Astrocyte (in vitro differentiated cells and primary cell): Measurements from ENCODE around the gene BMP10. TPM values are rescaled to one million over a fixed set of nuclear protein-coding genes. Genes with fewer than 3 reads are reported as not detected.

ENCODE experiments used
- DNase-seq: peaks from one replicate; pipeline ENCODE4 v3.0.0-alpha.2; 2010; ENCODE audit warnings: low read depth
- FAIRE-seq: peaks from 2 replicates; lab custom pipeline; 2011; peaks lifted over from hg19 to GRCh38; lab: Jason Lieb, UNC
- H2AFZ ChIP-seq: 2 replicates; pipeline ENCODE4 v1.6.0; 2012; ENCODE audit warnings: low read depth, low read length, inconsistent platforms
- H3K27ac ChIP-seq: 2 replicates; pipeline ENCODE4 v1.5.1; 2011; ENCODE audit warnings: low read depth, low read length, inconsistent platforms
- H3K27me3 ChIP-seq: 2 replicates; pipeline ENCODE4 v1.6.0; 2011; ENCODE audit warnings: low read length, inconsistent platforms; ENCODE audit not compliant: insufficient read depth
- H3K36me3 ChIP-seq: 2 replicates; pipeline ENCODE4 v1.5.1; 2011; ENCODE audit warnings: low read length, inconsistent platforms; ENCODE audit not compliant: insufficient read depth
- H3K4me1 ChIP-seq: 2 replicates; pipeline ENCODE4 v1.5.1; 2011; ENCODE audit warnings: low read length, inconsistent platforms; ENCODE audit not compliant: insufficient read depth
- H3K4me2 ChIP-seq: 2 replicates; pipeline ENCODE4 v1.6.0; 2012; ENCODE audit warnings: low read length, inconsistent platforms
- H3K4me3 ChIP-seq: 2 replicates; pipeline ENCODE4 v1.5.1; 2011; ENCODE audit warnings: low read depth, mild to moderate bottlenecking, low read length, inconsistent platforms; ENCODE audit not compliant: insufficient read depth
- H3K79me2 ChIP-seq: 2 replicates; pipeline ENCODE4 v1.6.0; 2012; ENCODE audit warnings: mild to moderate bottlenecking, low read length, inconsistent platforms; ENCODE audit not compliant: insufficient read depth
- H3K9ac ChIP-seq: 2 replicates; pipeline ENCODE4 v1.6.0; 2012; ENCODE audit warnings: mild to moderate bottlenecking, low read length, inconsistent platforms
- H3K9me3 ChIP-seq: 2 replicates; pipeline ENCODE4 v1.5.1; 2012; ENCODE audit warnings: low read depth, mild to moderate bottlenecking, low read length, inconsistent platforms; ENCODE audit not compliant: insufficient read depth
- H4K20me1 ChIP-seq: 2 replicates; pipeline ENCODE4 v1.6.0; 2012; ENCODE audit warnings: low read length, inconsistent platforms; ENCODE audit not compliant: insufficient read depth
- H3K27ac Mint-ChIP-seq: one replicate; pipeline ENCODE4 v1.8.0; 2021; ENCODE audit warnings: mild to moderate bottlenecking, mixed read lengths; ENCODE audit not compliant: unreplicated experiment
- H3K27me3 Mint-ChIP-seq: one replicate; pipeline ENCODE4 v1.8.0; 2021; ENCODE audit warnings: low read depth, mixed read lengths; ENCODE audit not compliant: unreplicated experiment
- H3K36me3 Mint-ChIP-seq: one replicate; pipeline ENCODE4 v1.8.0; 2021; ENCODE audit warnings: low read depth, mixed read lengths; ENCODE audit not compliant: unreplicated experiment
- H3K4me1 Mint-ChIP-seq: one replicate; pipeline ENCODE4 v1.8.0; 2021; ENCODE audit warnings: low read depth, mixed read lengths; ENCODE audit not compliant: unreplicated experiment
- H3K4me3 Mint-ChIP-seq: one replicate; pipeline ENCODE4 v1.8.0; 2021; ENCODE audit warnings: mild to moderate bottlenecking, moderate library complexity, mixed read lengths; ENCODE audit not compliant: unreplicated experiment
- H3K9me3 Mint-ChIP-seq: one replicate; pipeline ENCODE4 v1.8.0; 2021; ENCODE audit warnings: mild to moderate bottlenecking, mixed read lengths; ENCODE audit not compliant: unreplicated experiment
- EZH2 ChIP-seq: IDR thresholded peaks from 2 replicates; pipeline ENCODE4 v1.6.1; 2012; ENCODE audit warnings: mild to moderate bottlenecking, low read length, inconsistent platforms; ENCODE audit not compliant: insufficient read depth
- total RNA-seq: library from RNA; stranded (reverse); gene quantifications from 2 replicates; pipeline ENCODE4 v1.2.1, GENCODE V29; 2021
- TF ChIP-seq, protein P1 (sequence below): IDR thresholded peaks from 2 replicates; pipeline ENCODE4 v1.5.1; 2011; ENCODE audit warnings: low read depth, mild to moderate bottlenecking, inconsistent platforms, low read length, moderate library complexity; ENCODE audit not compliant: insufficient read depth

BMP10 gene
- total RNA-seq, 1 donor from 2014 or later: not detected

DNA sequence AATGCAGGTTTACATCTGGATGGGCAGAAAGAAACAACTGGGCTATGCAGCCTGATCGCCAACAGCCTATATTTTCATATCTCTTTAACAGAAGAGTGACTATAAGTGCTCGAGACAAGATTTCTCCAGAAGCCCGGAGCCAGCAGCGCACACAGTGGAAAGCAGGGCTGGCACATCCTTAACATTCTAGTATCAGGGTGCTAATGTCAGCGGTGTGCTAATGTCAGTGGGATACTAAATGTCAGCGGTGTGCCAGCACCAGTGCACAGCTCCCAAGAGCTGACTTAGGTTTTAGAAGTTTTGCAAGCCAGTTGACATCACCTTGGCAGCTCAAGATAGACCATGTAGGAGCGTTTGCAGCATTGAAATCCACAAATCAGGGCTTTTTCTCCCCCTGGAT is 8.3 kb downstream of the BMP10 start:
- H2AFZ ChIP-seq: no peak overlapping the region
- TF ChIP-seq, protein P1, sequence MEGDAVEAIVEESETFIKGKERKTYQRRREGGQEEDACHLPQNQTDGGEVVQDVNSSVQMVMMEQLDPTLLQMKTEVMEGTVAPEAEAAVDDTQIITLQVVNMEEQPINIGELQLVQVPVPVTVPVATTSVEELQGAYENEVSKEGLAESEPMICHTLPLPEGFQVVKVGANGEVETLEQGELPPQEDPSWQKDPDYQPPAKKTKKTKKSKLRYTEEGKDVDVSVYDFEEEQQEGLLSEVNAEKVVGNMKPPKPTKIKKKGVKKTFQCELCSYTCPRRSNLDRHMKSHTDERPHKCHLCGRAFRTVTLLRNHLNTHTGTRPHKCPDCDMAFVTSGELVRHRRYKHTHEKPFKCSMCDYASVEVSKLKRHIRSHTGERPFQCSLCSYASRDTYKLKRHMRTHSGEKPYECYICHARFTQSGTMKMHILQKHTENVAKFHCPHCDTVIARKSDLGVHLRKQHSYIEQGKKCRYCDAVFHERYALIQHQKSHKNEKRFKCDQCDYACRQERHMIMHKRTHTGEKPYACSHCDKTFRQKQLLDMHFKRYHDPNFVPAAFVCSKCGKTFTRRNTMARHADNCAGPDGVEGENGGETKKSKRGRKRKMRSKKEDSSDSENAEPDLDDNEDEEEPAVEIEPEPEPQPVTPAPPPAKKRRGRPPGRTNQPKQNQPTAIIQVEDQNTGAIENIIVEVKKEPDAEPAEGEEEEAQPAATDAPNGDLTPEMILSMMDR: no peak
- TF ChIP-seq EZH2: no peak
- H4K20me1 ChIP-seq: no peaks in the 10 kb centered on the region
- DNase-seq (no peak), FAIRE-seq (no peak)
- H3K4me1 Mint-ChIP-seq: no peaks in the 10 kb centered on the region
- H3K4me3 ChIP-seq: no peak overlapping the region
- peaks cover 16% of the 10 kb centered on the region for H3K27me3 Mint-ChIP-seq
- H3K4me1 ChIP-seq: no peaks in the 10 kb centered on the region
- H3K9ac ChIP-seq: no peak overlapping the region
- H3K27ac Mint-ChIP-seq: no peak overlapping the region
- no peaks in the 10 kb centered on the region for H3K9me3 Mint-ChIP-seq
- H3K36me3 ChIP-seq: no peaks in the 10 kb centered on the region
- H3K36me3 Mint-ChIP-seq: no peaks in the 10 kb centered on the region
- no peaks in the 10 kb centered on the region for H3K79me2 ChIP-seq
- H3K4me3 Mint-ChIP-seq: no peak overlapping the region
- H3K4me2 ChIP-seq: no peak overlapping the region
- no peak overlapping the region for H3K27ac ChIP-seq
- no peaks in the 10 kb centered on the region for H3K9me3 ChIP-seq
- H3K27me3 ChIP-seq: peaks cover 26% of the 10 kb centered on the region

DNA sequence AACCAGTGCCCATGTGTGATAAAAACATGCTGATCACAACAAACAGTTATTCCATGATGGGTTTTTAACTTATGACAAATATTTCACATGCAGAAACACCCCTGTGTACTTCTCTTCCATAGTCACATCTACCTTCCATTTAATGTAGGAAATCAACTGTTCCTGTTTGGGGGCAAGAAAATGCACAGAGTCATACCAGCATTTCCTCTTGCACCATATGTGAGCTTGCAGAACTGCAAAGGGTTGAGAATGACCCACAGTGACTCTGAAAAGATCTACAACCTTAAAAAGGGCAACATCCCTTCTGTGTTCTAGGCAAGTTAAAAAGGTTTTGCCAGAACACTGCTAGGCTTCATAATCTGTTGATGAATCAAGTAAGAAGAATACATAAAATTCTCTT is 9.9 kb downstream of the BMP10 start:
- Mint-ChIP-seq H3K27ac (no peak overlapping the region), H3K36me3 (no peaks in the 10 kb centered on the region), H3K9me3 (no peaks in the 10 kb centered on the region), H3K27me3 (peaks cover 18% of the 10 kb centered on the region), H3K4me1 (no peaks in the 10 kb centered on the region), H3K4me3 (no peak overlapping the region)
- no peak overlapping the region for H3K4me3 ChIP-seq
- H3K9me3 ChIP-seq: no peaks in the 10 kb centered on the region
- no peaks in the 10 kb centered on the region for H3K79me2 ChIP-seq
- H3K9ac ChIP-seq: no peak overlapping the region
- DNase-seq: no peak
- no peaks in the 10 kb centered on the region for H3K36me3 ChIP-seq
- H2AFZ ChIP-seq: no peak overlapping the region
- FAIRE-seq: no peak
- no peaks in the 10 kb centered on the region for H3K4me1 ChIP-seq
- no peak overlapping the region for H3K4me2 ChIP-seq
- peaks cover 35% of the 10 kb centered on the region for H3K27me3 ChIP-seq
- TF ChIP-seq, protein P1: no peak
- no peak overlapping the region for H3K27ac ChIP-seq
- no peaks in the 10 kb centered on the region for H4K20me1 ChIP-seq

GRCh38 chr2:68860111-68860510 is 11.1 kb downstream of the BMP10 start:
- H3K4me3 Mint-ChIP-seq: no peak overlapping the region
- H3K36me3 ChIP-seq: no peaks in the 10 kb centered on the region
- H3K27ac Mint-ChIP-seq: no peak overlapping the region
- no peak overlapping the region for H3K4me3 ChIP-seq
- no peak overlapping the region for H3K27ac ChIP-seq
- no peaks in the 10 kb centered on the region for H3K79me2 ChIP-seq
- H4K20me1 ChIP-seq: no peaks in the 10 kb centered on the region
- no peak for TF ChIP-seq EZH2
- TF ChIP-seq, protein P1: no peak
- no peaks in the 10 kb centered on the region for H3K4me1 ChIP-seq
- H3K36me3 Mint-ChIP-seq: no peaks in the 10 kb centered on the region
- H3K4me1 Mint-ChIP-seq: no peaks in the 10 kb centered on the region
- H3K4me2 ChIP-seq: no peak overlapping the region
- no peaks in the 10 kb centered on the region for H3K9me3 ChIP-seq
- no peak overlapping the region for H3K9ac ChIP-seq
- H3K9me3 Mint-ChIP-seq: no peaks in the 10 kb centered on the region
- H3K27me3 Mint-ChIP-seq: peaks cover 14% of the 10 kb centered on the region
- peaks cover 36% of the 10 kb centered on the region for H3K27me3 ChIP-seq
- DNase-seq (no peak), FAIRE-seq (no peak)
- H2AFZ ChIP-seq: no peak overlapping the region
